WI38 (cell line): ENCODE data around the gene HBZ.
"Not testable (repeated sequence)": the region's sequence is repeated elsewhere in the genome, so short reads cannot be mapped to it uniquely, and the experiment has no call there.

Experiments used
- H3K4me3 ChIP-seq: 2 replicates; pipeline ENCODE4 v1.5.1; 2011; ENCODE audit warnings: low read depth, mild to moderate bottlenecking, control low read depth, low read length
- TF ChIP-seq, protein P1 (sequence below): IDR thresholded peaks from 2 replicates; pipeline ENCODE4 v1.5.1; 2012; ENCODE audit warnings: low read depth, mild to moderate bottlenecking, control low read depth, low read length

Gene HBZ

DNA sequence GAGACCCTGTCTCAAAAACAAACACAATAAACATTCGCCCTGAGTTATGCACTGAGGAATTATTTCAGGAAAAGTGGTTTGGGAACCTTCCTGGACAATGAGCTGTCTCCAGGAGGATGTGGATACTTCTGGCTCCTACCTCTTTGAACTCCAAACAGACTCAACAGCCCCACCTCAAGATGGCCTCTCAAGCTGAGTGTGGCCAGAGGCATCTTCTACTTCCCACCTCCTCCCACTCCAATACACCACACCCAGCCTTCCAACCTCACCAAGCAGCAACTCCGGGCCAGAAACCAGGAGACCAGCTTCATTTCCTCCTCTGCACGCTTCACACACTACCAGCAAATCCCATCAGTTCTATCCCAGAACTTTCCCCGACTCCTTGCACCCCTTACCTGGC is 39.4 kb downstream of the HBZ start:
- H3K4me3 ChIP-seq = no peak overlapping the region
- TF ChIP-seq, protein P1, sequence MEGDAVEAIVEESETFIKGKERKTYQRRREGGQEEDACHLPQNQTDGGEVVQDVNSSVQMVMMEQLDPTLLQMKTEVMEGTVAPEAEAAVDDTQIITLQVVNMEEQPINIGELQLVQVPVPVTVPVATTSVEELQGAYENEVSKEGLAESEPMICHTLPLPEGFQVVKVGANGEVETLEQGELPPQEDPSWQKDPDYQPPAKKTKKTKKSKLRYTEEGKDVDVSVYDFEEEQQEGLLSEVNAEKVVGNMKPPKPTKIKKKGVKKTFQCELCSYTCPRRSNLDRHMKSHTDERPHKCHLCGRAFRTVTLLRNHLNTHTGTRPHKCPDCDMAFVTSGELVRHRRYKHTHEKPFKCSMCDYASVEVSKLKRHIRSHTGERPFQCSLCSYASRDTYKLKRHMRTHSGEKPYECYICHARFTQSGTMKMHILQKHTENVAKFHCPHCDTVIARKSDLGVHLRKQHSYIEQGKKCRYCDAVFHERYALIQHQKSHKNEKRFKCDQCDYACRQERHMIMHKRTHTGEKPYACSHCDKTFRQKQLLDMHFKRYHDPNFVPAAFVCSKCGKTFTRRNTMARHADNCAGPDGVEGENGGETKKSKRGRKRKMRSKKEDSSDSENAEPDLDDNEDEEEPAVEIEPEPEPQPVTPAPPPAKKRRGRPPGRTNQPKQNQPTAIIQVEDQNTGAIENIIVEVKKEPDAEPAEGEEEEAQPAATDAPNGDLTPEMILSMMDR = no peak

DNA sequence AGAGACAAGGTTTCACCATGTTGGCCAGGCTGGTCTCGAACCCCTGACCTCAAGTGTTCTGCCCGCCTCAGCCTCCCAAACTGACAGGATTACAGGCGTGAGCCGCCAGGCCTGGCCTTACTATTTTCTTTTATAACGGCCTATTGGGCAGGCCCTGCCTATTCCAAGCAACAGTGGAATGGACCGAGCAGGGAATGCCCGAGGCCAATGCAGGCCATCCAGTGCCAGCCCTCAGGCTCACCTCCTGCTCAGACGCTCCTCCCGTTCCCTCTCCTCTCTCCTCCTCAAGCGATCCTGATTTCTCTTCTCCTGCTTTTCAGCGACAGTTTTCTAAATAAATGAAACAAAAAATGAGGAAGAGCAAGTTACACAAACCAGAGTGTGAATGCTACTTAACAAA is 40.2 kb downstream of the HBZ start:
- TF ChIP-seq, protein P1 = no peak
- no peak overlapping the region for H3K4me3 ChIP-seq

DNA sequence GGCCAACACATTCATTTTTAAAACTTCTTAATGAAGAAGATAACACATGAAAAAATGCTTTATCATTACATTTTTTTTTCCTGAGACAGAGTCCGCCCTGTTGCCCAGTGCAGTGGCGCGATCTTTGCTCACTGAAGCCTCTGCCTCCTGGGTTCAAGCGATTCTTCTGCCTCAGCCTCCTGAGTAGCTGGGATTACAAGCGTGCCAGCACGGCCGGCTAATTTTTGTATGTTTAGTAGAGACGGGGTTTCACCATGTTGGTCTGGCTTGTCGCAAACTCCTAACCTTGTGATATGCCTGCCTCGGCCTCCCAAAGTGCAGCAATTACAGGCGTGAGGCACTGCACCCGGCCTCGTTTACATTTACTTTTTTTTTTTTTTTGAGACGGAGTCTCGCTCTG is 41.0 kb downstream of the HBZ start:
- TF ChIP-seq, protein P1 = no peak

DNA sequence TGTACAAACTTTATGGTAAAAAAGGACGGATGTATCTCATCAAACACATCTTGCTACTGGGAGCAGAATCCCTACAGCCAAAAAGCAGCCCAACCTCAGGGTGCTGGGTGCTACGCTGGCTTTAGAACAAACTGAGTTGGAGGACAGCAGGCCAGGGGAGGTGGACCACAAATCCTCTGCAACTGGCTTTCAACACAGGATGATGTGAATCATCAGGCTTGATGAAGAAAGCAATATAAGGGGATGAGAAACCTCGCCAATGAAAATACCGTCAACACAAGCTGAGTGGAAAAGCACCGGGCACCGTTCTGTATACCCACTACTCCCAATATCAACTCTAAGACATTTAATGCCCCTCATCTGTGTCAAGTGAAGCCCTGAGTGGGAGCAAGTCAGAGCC is 42.1 kb downstream of the HBZ start:
- TF ChIP-seq, protein P1 = no peak
- no peak overlapping the region for H3K4me3 ChIP-seq

More for the DNA sequence above, 41.0 kb downstream of the HBZ start:
- H3K4me3 ChIP-seq = no peak overlapping the region

DNA sequence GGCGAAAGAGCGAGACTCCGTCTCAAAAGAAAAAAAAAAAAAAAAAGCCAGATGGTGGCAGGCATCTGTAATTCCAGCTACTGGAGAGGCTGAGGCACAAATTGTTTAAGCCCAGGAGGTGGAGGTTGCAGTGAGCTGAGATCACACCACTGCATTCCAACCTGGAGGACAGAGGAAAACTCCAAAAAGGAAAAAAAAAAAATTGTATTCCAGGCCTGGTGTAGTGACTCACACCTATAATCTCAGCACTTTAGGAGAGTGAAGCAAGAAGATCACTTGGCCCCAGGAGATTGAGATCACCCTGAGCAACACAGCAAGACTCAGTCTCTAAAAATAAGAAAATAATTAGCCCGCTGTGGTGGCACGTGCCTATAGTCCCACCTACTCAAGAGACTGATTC is 47.9 kb downstream of the HBZ start:
- TF ChIP-seq, protein P1 = no peak
- H3K4me3 ChIP-seq = no peak overlapping the region

DNA sequence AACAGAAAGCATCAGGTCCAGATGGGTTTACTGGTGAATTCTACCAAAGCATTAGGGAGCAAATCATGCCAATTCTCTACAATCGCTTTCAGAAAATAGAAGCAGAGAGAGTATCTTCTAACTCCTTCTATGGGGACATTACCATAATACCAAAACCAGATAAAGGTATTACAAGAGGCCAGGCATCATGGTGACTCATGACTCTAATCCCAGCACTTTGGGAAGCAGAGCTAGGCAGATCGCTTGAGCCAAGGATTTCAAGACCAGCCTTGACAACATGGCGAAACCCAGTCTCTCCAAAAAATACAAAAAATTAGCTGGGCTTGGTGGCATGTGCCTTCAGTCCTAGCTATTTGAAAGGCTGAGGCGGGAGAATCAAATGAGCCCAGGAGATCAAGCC is 50.8 kb downstream of the HBZ start:
- TF ChIP-seq, protein P1 = no peak
- H3K4me3 ChIP-seq = no peak overlapping the region

DNA sequence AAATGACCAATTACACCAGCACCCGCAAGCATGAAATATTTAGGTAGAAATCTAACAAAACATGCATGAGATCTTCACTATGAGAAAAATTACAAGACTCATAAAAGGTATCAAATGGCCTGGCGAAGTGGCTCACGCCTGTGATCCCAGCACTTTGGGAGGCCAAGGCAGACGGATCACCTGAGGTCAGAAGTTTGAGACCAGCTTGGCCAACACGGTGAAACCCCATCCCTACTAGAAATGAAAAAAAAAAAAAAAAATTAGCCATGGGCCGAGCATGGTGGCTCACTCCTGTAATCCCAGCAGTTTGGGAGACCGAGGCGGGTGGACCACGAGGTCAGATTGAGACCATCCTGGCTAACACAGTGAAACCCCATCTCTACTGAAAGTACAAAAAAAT is 51.6 kb downstream of the HBZ start:
- not testable (repeated sequence) for H3K4me3 ChIP-seq
